ENCODE data around the gene PPTC7.
"Not testable (repeated sequence)": the region's sequence is repeated elsewhere in the genome, so short reads cannot be mapped to it uniquely, and the experiment has no call there.

PPTC7 gene

DNA sequence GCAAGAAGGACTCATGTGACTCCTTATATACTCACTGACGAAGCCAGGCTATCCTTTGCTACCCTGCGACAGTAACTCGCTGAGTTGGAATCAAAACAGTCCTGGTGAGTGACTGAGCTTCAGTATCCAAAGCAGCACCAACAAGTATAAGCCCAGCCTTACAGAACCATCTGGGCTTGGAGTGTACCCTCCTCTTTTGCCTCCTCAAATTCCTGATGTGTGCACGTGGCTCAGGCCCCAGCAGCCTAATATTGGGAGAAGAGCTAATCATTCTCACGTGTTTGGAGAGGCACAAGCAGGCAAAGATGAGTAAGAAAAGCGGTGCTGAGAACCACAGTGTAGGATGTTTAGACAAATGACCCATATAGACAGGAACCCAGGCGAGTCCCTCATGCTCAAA lies 34.4 kb downstream of the PPTC7 start:
- H3K27ac ChIP-seq, result no peak overlapping the region
- no peak overlapping the region for H2AFZ ChIP-seq
- peaks cover 7% of the 10 kb centered on the region for H3K4me1 ChIP-seq
- no peak overlapping the region for H3K4me2 ChIP-seq (ENCODE audit: low read length)
- no peak overlapping the region for H3K9ac ChIP-seq
- H3K4me3 ChIP-seq (ENCODE audit: low read depth, low read length), result no peak overlapping the region
- peaks cover 36% of the 10 kb centered on the region for H3K79me2 ChIP-seq
- no peaks in the 10 kb centered on the region for H3K27me3 ChIP-seq (ENCODE audit: control insufficient read depth, insufficient read depth, low read length)
- TF ChIP-seq CTCF (IDR thresholded peaks at IDR 0.05), result no peak
- H3K36me3 ChIP-seq (ENCODE audit: control insufficient read depth, insufficient read depth, low read length), result no peaks in the 10 kb centered on the region
- no peaks in the 10 kb centered on the region for H3K9me3 ChIP-seq (ENCODE audit: control insufficient read depth, low read length)

DNA sequence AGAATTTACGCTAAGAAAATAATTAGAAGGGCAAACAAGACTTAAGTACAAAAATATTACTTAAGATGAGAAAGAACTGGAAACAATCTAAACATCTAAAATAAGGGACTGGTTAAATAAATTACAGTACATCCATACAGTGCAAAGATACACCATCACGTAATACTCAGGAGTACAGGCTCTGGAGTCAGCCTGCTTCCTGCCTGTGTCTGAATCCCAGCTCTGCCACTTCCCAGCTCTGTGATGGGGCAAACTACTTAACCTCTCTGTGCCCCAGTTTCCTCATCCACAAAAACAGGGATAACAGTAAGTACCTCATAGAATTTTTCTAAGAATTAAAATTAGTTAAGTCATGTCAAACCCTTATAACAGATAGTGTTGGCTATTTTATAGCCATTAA lies 36.0 kb downstream of the PPTC7 start:
- H3K79me2 ChIP-seq, result peaks cover 23% of the 10 kb centered on the region
- H3K27ac ChIP-seq, result no peak overlapping the region
- no peak overlapping the region for H3K9ac ChIP-seq
- H3K4me2 ChIP-seq (ENCODE audit: low read length), result no peak overlapping the region
- H3K9me3 ChIP-seq (ENCODE audit: control insufficient read depth, low read length), result no peaks in the 10 kb centered on the region
- no peak overlapping the region for H3K4me3 ChIP-seq (ENCODE audit: low read depth, low read length)
- H3K4me1 ChIP-seq, result peaks cover 16% of the 10 kb centered on the region
- H2AFZ ChIP-seq, result no peak overlapping the region
- H3K27me3 ChIP-seq (ENCODE audit: control insufficient read depth, insufficient read depth, low read length), result no peaks in the 10 kb centered on the region
- no peak for TF ChIP-seq CTCF (IDR thresholded peaks at IDR 0.05)
- H3K36me3 ChIP-seq (ENCODE audit: control insufficient read depth, insufficient read depth, low read length), result no peaks in the 10 kb centered on the region

DNA sequence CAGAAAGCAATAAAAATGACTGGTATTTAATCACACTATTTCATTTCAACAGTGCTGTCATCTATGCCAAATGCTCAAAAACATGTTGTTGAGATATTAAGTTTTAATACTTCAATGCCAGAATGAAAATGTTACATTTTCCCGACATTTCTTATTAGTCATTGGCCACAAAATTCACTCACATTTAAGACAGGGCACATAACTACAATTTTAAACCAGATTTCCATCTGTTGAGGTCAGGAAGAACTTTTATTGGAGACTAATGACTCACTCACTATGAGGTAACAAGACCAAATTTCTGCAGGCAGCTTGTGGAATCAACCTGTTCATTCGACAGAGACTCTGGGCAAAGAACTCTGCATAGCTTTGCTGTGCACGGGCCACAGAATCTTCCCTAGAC lies 36.8 kb downstream of the PPTC7 start:
- Histone ChIP-seq H2AFZ (no peak overlapping the region), H3K9me3 (ENCODE audit: control insufficient read depth, low read length) (no peaks in the 10 kb centered on the region), H3K27me3 (ENCODE audit: control insufficient read depth, insufficient read depth, low read length) (no peaks in the 10 kb centered on the region), H3K9ac (no peak overlapping the region), H3K4me1 (peaks cover 16% of the 10 kb centered on the region), H3K27ac (no peak overlapping the region), H3K4me3 (ENCODE audit: low read depth, low read length) (no peak overlapping the region), H3K79me2 (peaks cover 17% of the 10 kb centered on the region), H3K36me3 (ENCODE audit: control insufficient read depth, insufficient read depth, low read length) (no peaks in the 10 kb centered on the region), H3K4me2 (ENCODE audit: low read length) (no peak overlapping the region)
- TF ChIP-seq CTCF (IDR thresholded peaks at IDR 0.05), result no peak

GRCh38 chr12:110545812-110546211 lies 37.3 kb downstream of the PPTC7 start:
- H2AFZ ChIP-seq, result no peak overlapping the region
- H3K4me3 ChIP-seq (ENCODE audit: low read depth, low read length), result no peak overlapping the region
- no peak overlapping the region for H3K27ac ChIP-seq
- H3K4me1 ChIP-seq, result peaks cover 16% of the 10 kb centered on the region
- H3K9me3 ChIP-seq (ENCODE audit: control insufficient read depth, low read length), result no peaks in the 10 kb centered on the region
- H3K79me2 ChIP-seq, result peaks cover 18% of the 10 kb centered on the region
- H3K27me3 ChIP-seq (ENCODE audit: control insufficient read depth, insufficient read depth, low read length), result no peaks in the 10 kb centered on the region
- no peak overlapping the region for H3K4me2 ChIP-seq (ENCODE audit: low read length)
- no peak for TF ChIP-seq CTCF (IDR thresholded peaks at IDR 0.05)
- no peaks in the 10 kb centered on the region for H3K36me3 ChIP-seq (ENCODE audit: control insufficient read depth, insufficient read depth, low read length)
- no peak overlapping the region for H3K9ac ChIP-seq

GRCh38 chr12:110545259-110545658 lies 37.9 kb downstream of the PPTC7 start:
- not testable (repeated sequence) for H3K4me2 ChIP-seq (ENCODE audit: low read length); H3K27ac ChIP-seq; H3K9ac ChIP-seq

More at GRCh38 chr12:110545259-110545658, 37.9 kb downstream of the PPTC7 start:
- H3K4me3 ChIP-seq (ENCODE audit: low read depth, low read length); H2AFZ ChIP-seq; H3K9me3 ChIP-seq (ENCODE audit: control insufficient read depth, low read length); H3K36me3 ChIP-seq (ENCODE audit: control insufficient read depth, insufficient read depth, low read length); H3K27me3 ChIP-seq (ENCODE audit: control insufficient read depth, insufficient read depth, low read length): not testable (repeated sequence)
- H3K4me1 ChIP-seq, result peaks cover 16% of the 10 kb centered on the region
- peaks cover 18% of the 10 kb centered on the region for H3K79me2 ChIP-seq
